Gastrocnemius medialis (tissue), 4 donors: Measurements from ENCODE around the gene BAIAP2L2.

Experiments used
- POLR2A ChIP-seq, 2 donors: fragments of 450-650 bp; IDR thresholded peaks; one replicate each; pipeline ENCODE4 v1.6.1; 2017; ENCODE audit warnings: antibody characterized with exemption in 2 of 2, mild to moderate bottlenecking in 2 of 2, moderate library complexity in 2 of 2
- TF ChIP-seq, protein P1 (sequence below), 5 experiments: fragments of 450-650 bp in 3 of 5; fragments of 200-600 bp in 2 of 5; sonication (generic) in 2 of 5; IDR thresholded peaks in 4 of 5; conservative IDR thresholded peaks in 1 of 5; 1 replicate in 4 of 5; 2 replicates in 1 of 5; pipeline ENCODE4 v1.5.1; 2016 to 2019; ENCODE audit warnings: antibody characterized with exemption in 5 of 5, mild to moderate bottlenecking in 3 of 5, moderate library complexity in 3 of 5

DNA sequence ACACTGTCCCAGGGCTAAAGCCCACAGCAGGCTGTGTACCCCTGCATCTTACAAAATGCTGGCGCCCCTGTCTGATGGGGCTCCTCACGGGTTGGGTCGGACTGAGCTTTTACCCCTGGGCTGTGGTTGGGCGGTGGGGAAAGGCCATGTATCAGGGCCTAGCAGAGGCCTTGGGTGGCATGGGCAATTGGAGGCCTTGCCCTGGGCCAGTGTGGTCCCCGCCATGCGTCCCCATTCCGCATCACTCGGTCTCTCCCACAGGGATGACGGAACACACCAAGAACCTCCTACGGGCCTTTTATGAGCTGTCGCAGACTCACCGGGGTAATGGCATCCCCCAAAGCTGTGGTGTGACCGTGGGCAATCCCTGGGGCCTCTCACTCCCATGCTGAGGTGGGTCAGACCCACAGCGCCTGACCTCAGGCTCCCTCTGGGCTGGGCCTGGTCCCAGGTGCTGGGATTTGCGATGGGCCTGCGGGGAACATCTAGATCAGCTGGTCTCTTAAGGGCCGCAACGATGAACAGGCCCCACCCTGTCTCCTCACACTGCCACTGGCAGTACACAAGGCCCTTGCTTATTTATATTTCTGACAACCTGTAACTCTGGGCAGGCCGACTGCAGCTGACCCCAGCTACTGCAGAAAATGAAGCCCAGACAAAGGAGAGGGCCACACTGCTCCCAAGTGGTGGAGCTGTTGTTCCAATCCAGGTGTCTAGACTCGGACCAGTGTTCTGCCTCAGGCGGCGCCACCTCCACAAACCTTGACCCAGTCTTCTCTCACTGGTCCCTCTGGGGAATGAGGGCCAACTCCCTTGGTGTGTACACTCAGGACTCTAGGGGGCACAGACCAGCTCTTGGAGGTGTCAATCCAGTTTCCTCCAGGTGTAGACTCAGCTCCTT, 38.8 kb downstream of the BAIAP2L2 start:
- TF ChIP-seq, protein P1, sequence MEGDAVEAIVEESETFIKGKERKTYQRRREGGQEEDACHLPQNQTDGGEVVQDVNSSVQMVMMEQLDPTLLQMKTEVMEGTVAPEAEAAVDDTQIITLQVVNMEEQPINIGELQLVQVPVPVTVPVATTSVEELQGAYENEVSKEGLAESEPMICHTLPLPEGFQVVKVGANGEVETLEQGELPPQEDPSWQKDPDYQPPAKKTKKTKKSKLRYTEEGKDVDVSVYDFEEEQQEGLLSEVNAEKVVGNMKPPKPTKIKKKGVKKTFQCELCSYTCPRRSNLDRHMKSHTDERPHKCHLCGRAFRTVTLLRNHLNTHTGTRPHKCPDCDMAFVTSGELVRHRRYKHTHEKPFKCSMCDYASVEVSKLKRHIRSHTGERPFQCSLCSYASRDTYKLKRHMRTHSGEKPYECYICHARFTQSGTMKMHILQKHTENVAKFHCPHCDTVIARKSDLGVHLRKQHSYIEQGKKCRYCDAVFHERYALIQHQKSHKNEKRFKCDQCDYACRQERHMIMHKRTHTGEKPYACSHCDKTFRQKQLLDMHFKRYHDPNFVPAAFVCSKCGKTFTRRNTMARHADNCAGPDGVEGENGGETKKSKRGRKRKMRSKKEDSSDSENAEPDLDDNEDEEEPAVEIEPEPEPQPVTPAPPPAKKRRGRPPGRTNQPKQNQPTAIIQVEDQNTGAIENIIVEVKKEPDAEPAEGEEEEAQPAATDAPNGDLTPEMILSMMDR (IDR thresholded peaks at IDR 0.05 in 4 of 5, conservative IDR thresholded peaks at IDR 0.05 in 1 of 5): no peak
- TF ChIP-seq POLR2A (IDR thresholded peaks at IDR 0.05): no peak
